Measurements from ENCODE around the gene PLD4. TPM values are rescaled to one million over a fixed set of nuclear protein-coding genes. Genes with fewer than 3 reads are reported as not detected.

Gene PLD4
- total RNA-seq, 4 donors from 2014 or later: under 0.01 to 1.3 TPM; not detected in 2

DNA sequence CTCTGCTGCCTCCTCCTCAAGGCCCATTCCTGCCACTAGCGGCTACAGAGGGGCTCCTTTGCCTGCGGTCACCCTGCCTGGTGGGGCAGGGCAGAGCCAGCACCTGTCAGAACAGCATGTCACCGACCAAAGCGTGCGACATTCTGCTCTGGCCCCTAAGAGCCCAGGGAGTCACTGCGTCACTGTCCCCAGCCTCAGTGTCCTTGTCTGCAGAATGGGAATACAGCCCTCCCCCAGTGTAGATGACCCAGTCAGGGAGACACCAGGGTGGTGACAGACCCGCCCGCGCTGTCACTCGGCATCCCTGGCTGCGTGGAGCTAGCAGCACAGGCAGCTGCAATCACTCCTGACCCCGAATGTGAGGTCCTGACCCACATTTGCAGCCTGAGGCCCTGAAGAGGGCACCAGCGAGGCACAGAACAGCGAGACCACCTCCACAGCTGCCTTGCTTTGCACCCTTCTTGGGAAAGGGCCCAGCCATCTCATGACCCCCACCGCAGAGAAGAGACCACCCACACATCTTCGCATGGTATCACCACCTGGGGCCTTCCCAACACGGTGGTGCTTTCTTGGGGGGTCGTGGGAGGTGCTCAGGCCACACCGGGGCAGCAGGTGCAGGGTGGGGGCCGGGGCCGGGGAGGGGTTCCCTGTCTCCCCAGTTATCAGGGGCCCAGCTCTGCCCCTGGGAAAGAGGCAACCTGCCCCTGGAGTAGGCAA lies 51.0 kb downstream of the PLD4 start:
- TF ChIP-seq, protein P1, sequence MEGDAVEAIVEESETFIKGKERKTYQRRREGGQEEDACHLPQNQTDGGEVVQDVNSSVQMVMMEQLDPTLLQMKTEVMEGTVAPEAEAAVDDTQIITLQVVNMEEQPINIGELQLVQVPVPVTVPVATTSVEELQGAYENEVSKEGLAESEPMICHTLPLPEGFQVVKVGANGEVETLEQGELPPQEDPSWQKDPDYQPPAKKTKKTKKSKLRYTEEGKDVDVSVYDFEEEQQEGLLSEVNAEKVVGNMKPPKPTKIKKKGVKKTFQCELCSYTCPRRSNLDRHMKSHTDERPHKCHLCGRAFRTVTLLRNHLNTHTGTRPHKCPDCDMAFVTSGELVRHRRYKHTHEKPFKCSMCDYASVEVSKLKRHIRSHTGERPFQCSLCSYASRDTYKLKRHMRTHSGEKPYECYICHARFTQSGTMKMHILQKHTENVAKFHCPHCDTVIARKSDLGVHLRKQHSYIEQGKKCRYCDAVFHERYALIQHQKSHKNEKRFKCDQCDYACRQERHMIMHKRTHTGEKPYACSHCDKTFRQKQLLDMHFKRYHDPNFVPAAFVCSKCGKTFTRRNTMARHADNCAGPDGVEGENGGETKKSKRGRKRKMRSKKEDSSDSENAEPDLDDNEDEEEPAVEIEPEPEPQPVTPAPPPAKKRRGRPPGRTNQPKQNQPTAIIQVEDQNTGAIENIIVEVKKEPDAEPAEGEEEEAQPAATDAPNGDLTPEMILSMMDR (IDR thresholded peaks at IDR 0.05; ENCODE audit: low read depth): no peak

DNA sequence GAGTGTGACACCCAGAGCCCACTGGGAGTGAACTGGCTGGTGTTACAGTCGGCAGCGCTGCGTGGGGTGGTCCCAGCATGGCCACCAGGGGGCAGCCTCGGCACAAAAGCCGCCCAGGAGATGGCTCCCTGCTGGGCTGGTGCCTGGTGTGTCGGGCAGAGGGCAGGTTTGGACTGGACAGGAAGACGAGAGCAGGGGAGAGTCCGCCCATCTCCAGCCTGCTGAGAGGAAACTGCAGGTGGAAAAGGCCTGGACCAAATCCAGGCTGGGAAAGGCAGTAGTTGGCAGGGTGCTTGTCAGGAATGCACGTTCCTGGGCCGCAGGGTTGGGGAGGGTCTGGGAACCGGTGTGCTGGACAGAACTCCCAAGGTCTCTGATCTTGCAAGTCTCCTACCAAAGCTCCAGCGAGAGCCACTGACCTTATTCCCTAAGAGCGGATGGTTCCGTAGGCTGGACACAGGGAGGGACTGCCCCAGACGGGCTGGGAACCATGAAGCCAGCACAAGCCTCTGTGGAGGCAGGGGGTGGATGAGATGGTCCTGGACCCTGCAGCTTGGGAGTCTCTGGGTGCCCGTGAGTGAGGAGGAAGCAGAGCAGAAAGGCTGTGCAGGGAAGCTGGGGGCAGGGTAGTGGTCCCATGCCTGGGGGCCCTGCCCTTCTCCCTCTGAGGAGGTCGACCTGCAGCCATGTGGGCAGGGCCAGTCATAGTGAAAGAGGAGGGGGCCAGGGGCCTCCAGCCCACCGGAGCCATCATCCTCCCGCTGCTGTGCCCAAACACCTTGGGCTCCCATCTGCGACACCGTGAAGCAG lies 51.7 kb downstream of the PLD4 start:
- TF ChIP-seq, protein P1 (IDR thresholded peaks at IDR 0.05; ENCODE audit: low read depth): no peak

DNA sequence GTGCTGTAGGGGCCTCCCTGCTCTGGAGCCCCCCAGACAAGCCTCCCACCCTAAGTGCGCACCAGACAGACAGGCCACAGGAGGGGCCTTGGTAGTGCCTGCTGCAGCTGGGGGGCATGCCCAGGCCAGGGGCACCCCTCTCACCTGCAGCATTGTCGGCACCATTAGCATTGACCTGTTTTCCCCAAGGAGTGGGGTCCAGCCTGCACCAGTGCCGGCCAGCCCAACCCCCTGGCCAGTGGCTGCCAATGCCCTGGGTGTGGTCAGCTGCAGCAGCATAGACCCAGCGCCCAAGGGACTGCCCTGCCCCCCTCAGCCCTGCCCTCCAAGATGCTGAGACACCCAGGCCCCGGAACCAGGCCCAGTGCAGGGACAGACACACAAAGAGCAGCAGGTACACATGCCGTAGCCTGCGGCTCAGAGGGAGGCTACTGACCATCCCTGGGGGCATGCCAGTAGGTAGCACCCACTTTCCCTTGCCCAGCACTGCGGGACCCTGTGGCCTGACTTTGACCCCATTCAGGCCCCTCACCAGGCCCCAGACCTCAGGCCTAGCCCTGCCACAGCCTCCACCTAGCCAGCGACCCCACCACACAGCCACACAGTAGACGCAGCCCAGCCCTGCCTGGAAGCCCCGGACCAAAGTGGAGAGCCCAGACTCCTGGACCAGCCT lies 52.5 kb downstream of the PLD4 start:
- TF ChIP-seq, protein P1 (IDR thresholded peaks at IDR 0.05; ENCODE audit: low read depth): no peak

DNA sequence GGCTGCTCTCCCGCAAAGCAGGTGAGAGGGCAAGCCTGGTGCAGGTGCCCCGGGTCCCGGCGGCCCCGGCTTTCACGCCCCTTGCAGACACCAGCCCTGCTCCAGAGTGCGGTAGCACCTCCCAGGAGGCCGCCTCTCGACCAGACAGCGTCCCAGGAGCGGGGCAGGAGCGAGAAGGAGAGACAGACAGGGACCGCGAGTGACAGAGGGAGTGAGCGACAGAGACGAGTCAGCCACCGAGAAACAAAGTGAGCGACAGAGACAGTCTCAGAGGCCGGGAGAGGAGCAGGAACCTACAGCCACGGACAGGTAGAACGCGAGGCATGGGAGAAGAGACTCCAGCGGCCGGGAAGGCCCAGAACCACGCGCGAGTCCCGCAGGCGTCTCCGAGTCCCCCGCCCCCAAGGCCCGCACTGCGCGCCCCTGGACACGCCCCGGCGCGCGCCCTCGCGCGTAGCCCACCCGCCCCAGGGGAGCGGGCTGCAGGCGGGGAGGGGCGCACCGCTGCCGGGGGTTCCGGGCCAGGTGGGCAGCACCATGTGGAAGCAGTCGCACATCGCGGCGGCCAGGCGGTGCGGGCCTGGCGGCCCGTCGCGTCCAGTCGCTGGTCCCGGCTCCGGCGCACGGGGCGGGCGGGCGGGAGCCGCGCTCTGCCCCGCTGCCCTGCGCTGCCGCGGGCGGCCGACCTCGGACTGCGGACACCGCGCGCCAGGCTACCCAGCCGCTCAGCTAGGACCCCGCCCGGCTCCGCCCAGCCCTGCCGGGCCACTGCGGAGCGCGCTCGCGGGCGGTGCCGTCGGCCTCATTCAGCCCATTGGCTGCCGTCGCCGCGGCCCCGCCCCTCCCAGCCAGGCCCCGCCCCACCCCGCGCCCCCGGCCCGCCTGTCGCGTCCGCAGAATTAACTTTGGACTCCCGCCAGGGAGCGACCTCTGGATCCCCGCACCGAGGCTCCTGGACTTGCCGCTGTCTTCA lies 53.3 kb downstream of the PLD4 start, which contains the start of gene AHNAK2:
Gene AHNAK2, minus strand, starts transcription at position 694 of the 973 bp plus-strand sequence. Its CDS starts 137 bp downstream, at position 557.
- TF ChIP-seq, protein P1 (IDR thresholded peaks at IDR 0.05; ENCODE audit: low read depth): no peak

DNA sequence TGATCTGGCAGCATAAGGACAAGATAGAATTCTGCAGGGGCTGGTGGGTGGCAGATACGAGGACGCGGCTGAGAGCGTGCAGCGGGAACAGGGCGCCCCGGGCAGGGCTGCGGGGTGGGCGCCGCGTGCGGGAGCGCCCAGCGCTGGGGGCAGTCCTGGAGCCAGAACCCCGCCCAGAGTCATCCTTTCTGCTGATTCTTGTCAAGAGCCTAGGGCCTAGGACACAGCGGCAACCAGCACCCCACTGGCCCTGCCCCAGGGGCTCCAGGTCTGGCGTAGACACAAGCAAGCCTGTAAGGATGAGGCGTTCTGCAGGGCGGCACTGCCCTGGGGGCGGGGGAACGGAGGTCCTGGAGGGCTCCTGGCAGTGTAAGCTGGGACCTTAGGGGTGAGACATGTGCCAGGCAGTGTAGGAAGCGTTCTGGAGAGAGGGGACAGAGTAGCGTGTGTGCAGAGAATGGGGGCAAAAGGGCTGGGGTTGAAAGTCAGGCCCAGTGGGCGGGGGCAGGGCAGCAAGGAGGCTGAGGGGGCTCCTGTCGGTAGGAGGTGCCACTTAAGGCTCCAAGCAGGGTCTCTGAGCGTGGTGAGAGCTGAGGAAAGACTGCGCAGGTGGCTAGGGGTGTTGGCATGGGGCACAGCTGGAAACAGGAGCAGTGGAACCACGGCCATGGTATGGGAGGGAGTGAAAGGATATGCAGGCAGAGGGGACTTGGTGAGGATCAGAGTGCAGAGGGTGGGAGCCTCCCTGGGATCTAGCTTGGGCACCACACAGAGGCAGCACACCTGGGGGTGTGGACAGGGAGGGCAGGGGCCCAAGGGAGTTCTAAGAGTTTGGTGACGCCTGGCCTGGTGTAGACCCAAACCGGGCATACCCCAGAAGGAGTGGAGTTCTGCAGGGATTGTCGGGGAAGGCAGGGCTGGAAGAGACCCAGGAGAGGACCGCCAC lies 54.3 kb downstream of the PLD4 start:
- TF ChIP-seq, protein P1 (IDR thresholded peaks at IDR 0.05; ENCODE audit: low read depth): no peak

Data from subcutaneous adipose tissue (tissue), 4 donors.